Smooth muscle cell (in vitro differentiated cells): ENCODE data around the gene MACROD1. TPM values are rescaled to one million over a fixed set of nuclear protein-coding genes. Genes with fewer than 3 reads are reported as not detected.

Source experiments
- DNase-seq: peaks from one replicate; lab custom pipeline; 2025; ENCODE audit not compliant: unreplicated experiment; lab: John Stamatoyannopoulos, UW
- H2AFZ ChIP-seq: fragments of 200-600 bp; sonication (generic); 2 replicates; pipeline ENCODE4 v1.6.0; 2016; ENCODE audit warnings: antibody characterized with exemption, low read depth, mild to moderate bottlenecking
- H3F3A ChIP-seq: fragments of 200-600 bp; sonication (generic); 2 replicates; pipeline ENCODE4 v1.6.0; 2017; ENCODE audit warnings: antibody characterized with exemption, low read depth
- H3K27ac ChIP-seq: fragments of 200-600 bp; sonication (generic); 2 replicates; pipeline ENCODE4 v1.5.1; 2016; ENCODE audit warnings: low read depth, mild to moderate bottlenecking
- H3K27me3 ChIP-seq: fragments of 200-600 bp; sonication (generic); 2 replicates; pipeline ENCODE4 v1.6.1; 2016; ENCODE audit warnings: low read depth, mild to moderate bottlenecking
- H3K36me3 ChIP-seq: fragments of 200-600 bp; sonication (generic); 2 replicates; pipeline ENCODE4 v1.5.1; 2016; ENCODE audit warnings: low read depth
- H3K4me1 ChIP-seq: fragments of 200-600 bp; sonication (generic); 2 replicates; pipeline ENCODE4 v1.5.1; 2016; ENCODE audit warnings: low read depth
- H3K4me2 ChIP-seq: fragments of 200-600 bp; sonication (generic); 2 replicates; pipeline ENCODE4 v1.6.0; 2016; ENCODE audit warnings: mild to moderate bottlenecking
- H3K4me3 ChIP-seq: fragments of 200-600 bp; sonication (generic); 2 replicates; pipeline ENCODE4 v1.5.1; 2016; ENCODE audit warnings: mild to moderate bottlenecking
- H3K79me2 ChIP-seq: fragments of 200-600 bp; sonication (generic); 2 replicates; pipeline ENCODE4 v1.6.0; 2016; ENCODE audit warnings: low read depth, mild to moderate bottlenecking
- H3K9ac ChIP-seq: fragments of 200-600 bp; sonication (generic); 2 replicates; pipeline ENCODE4 v1.6.0; 2016; ENCODE audit warnings: low read depth
- H3K9me3 ChIP-seq: fragments of 200-600 bp; sonication (generic); replicated peaks from 2 replicates; pipeline ENCODE4 v1.5.1; 2016; ENCODE audit warnings: low read depth
- H4K20me1 ChIP-seq: fragments of 200-600 bp; sonication (generic); 2 replicates; pipeline ENCODE4 v1.6.0; 2016; ENCODE audit warnings: low read depth
- CTCF ChIP-seq: fragments of 200-600 bp; sonication (generic); IDR thresholded peaks from 2 replicates; pipeline ENCODE4 v1.5.1; 2017; ENCODE audit warnings: borderline replicate concordance, mild to moderate bottlenecking, antibody characterized with exemption; ENCODE audit not compliant: insufficient read depth, poor library complexity, severe bottlenecking
- WGBS: methylation state at CpG from one replicate; pipeline ENCODE4 v1.1.7; 2016; ENCODE audit warnings: low lambda C conversion rate; 5-methylcytosine and 5-hydroxymethylcytosine counted together
- polyA plus RNA-seq: library from polyadenylated mRNA; unstranded; fragments of >200 nt; fragmentation: Nextera tagmentation; extraction: Ambion mirVana; gene quantifications from 2 replicates; pipeline ENCODE4 v1.2.1, GENCODE V29; 2016
- total RNA-seq: library from RNA; depleted of rRNA; stranded (reverse); fragments of >200 nt; gene quantifications from 2 replicates; pipeline ENCODE4 v1.2.3, GENCODE V29; 2014

Gene MACROD1
- total and polyA plus RNA-seq, 2 experiments from 2014 or later: 9.2 to 32.6 TPM

GRCh38 chr11:64052938-64053622, 112.8 kb downstream of the MACROD1 start:
- H3K36me3 ChIP-seq: no peaks in the 10 kb centered on the region
- peaks cover 15% of the 10 kb centered on the region for H3K4me1 ChIP-seq
- TF ChIP-seq CTCF: no peak
- 90% methylated on average over 10 of the region's 11 CpGs for WGBS
- no peak overlapping the region for H3K9ac ChIP-seq
- H3K27ac ChIP-seq: no peak overlapping the region
- peaks cover 9% of the 10 kb centered on the region for H4K20me1 ChIP-seq
- H3K9me3 ChIP-seq: no peaks in the 10 kb centered on the region
- H3F3A ChIP-seq: no peaks in the 10 kb centered on the region
- H2AFZ ChIP-seq: no peak overlapping the region
- H3K4me2 ChIP-seq: no peak overlapping the region
- no peak overlapping the region for H3K4me3 ChIP-seq
- no peaks in the 10 kb centered on the region for H3K27me3 ChIP-seq
- no peak for DNase-seq
- no peaks in the 10 kb centered on the region for H3K79me2 ChIP-seq

- peaks cover 18% of the 10 kb centered on the region for H3K4me1 ChIP-seq
- H4K20me1 ChIP-seq: peaks cover 9% of the 10 kb centered on the region
- no peak overlapping the region for H3K4me3 ChIP-seq
- no peaks in the 10 kb centered on the region for H3K36me3 ChIP-seq
- no peak overlapping the region for H3K4me2 ChIP-seq
- TF ChIP-seq CTCF: no peak
- no peaks in the 10 kb centered on the region for H3K9me3 ChIP-seq
- WGBS: 93% methylated on average over 2 of the region's 2 CpGs
- no peak overlapping the region for H3K27ac ChIP-seq
- H3F3A ChIP-seq: no peaks in the 10 kb centered on the region
- H2AFZ ChIP-seq: no peak overlapping the region
- no peak for DNase-seq
- no peak overlapping the region for H3K9ac ChIP-seq
- H3K79me2 ChIP-seq: no peaks in the 10 kb centered on the region
- no peaks in the 10 kb centered on the region for H3K27me3 ChIP-seq
These were observed 113.5 kb downstream of the MACROD1 start for GRCh38 chr11:64052436-64052835.

- H4K20me1 ChIP-seq: peaks cover 9% of the 10 kb centered on the region
- no peak overlapping the region for H3K27ac ChIP-seq
- H3K4me2 ChIP-seq: no peak overlapping the region
- H3K36me3 ChIP-seq: no peaks in the 10 kb centered on the region
- no peaks in the 10 kb centered on the region for H3K9me3 ChIP-seq
- no peak overlapping the region for H3K9ac ChIP-seq
- H3K79me2 ChIP-seq: no peaks in the 10 kb centered on the region
- H2AFZ ChIP-seq: no peak overlapping the region
- no peaks in the 10 kb centered on the region for H3K27me3 ChIP-seq
- DNase-seq: no peak
- H3F3A ChIP-seq: no peaks in the 10 kb centered on the region
- peaks cover 18% of the 10 kb centered on the region for H3K4me1 ChIP-seq
- no peak overlapping the region for H3K4me3 ChIP-seq
- WGBS: 97% methylated on average over 19 of the region's 19 CpGs
- no peak for TF ChIP-seq CTCF
These were observed 114.6 kb downstream of the MACROD1 start for GRCh38 chr11:64051297-64051696.

- Histone ChIP-seq H3K27ac (no peak overlapping the region), H3K27me3 (no peaks in the 10 kb centered on the region), H3K4me3 (no peak overlapping the region), H3K4me1 (peaks cover 15% of the 10 kb centered on the region), H3K4me2 (no peak overlapping the region), H3F3A (no peaks in the 10 kb centered on the region), H3K36me3 (no peaks in the 10 kb centered on the region), H3K79me2 (no peaks in the 10 kb centered on the region), H2AFZ (no peak overlapping the region), H4K20me1 (peaks cover 8% of the 10 kb centered on the region), H3K9me3 (no peaks in the 10 kb centered on the region), H3K9ac (no peak overlapping the region)
- DNase-seq: no peak
- TF ChIP-seq CTCF: no peak
- WGBS: 96% methylated on average over 8 of the region's 8 CpGs
These were observed 116.4 kb downstream of the MACROD1 start for GRCh38 chr11:64049509-64049908.
